Measurements from ENCODE around the gene LRPPRC.

- no peak for TF ChIP-seq CTCF (conservative IDR thresholded peaks at IDR 0.05; ENCODE audit: low read depth in 2 of 2)
- no peak for TF ChIP-seq REST (IDR thresholded peaks at IDR 0.05; ENCODE audit: unreplicated experiment)
- no peak for TF ChIP-seq CREB1 (CRISPR knock-in tag; IDR thresholded peaks at IDR 0.05; ENCODE audit: low read depth)
- no peak for TF ChIP-seq POLR2AphosphoS5 (IDR thresholded peaks at IDR 0.05; ENCODE audit: low read depth)
- no peak for TF ChIP-seq JUNB (IDR thresholded peaks at IDR 0.05; ENCODE audit: unreplicated experiment)
- no peak for TF ChIP-seq STAT1 (IDR thresholded peaks at IDR 0.05; ENCODE audit: unreplicated experiment)
- TF ChIP-seq EZH2phosphoT487 (IDR thresholded peaks at IDR 0.05; ENCODE audit: unreplicated experiment) = no peak
- no peak for TF ChIP-seq EZH2 (IDR thresholded peaks at IDR 0.05; ENCODE audit: low read depth, unreplicated experiment)
Measured at GRCh38 chr2:43885132-43885632, 110.6 kb downstream of the LRPPRC start.
